SK-N-SH (cell line): ENCODE measurements around the gene TIE1. TPM values are rescaled to one million over a fixed set of nuclear protein-coding genes. Genes with fewer than 3 reads are reported as not detected.

Source experiments
- CTCF ChIA-PET: fragments of 300-600, 350-600 bp; formaldehyde crosslinking; extraction: SDS; loops from one replicate; lab custom pipeline; 2021; lab: Yijun Ruan, JAX
- POLR2A ChIA-PET: fragments of 350-600 bp; sonication (Branson Sonifier 250); formaldehyde crosslinking; extraction: SDS; loops from one replicate; lab custom pipeline; 2020; ENCODE audit warnings: antibody characterized with exemption, inconsistent platforms; lab: Yijun Ruan, JAX
- DNase-seq: peaks from one replicate; pipeline ENCODE4 v3.0.0; 2012
- H2AFZ ChIP-seq: fragments of 200-600 bp; sonication (generic); 2 replicates; pipeline ENCODE4 v1.8.1; 2016; ENCODE audit warnings: antibody characterized with exemption, mild to moderate bottlenecking, low read depth
- H3F3A ChIP-seq: fragments of 200-600 bp; sonication (generic); replicated peaks from 2 replicates; pipeline ENCODE3; 2016; ENCODE audit warnings: antibody characterized with exemption, mild to moderate bottlenecking; ENCODE audit not compliant: insufficient read depth
- H3K27ac ChIP-seq, 2 experiments: fragments of 200-500 bp in 1 of 2; fragments of 200-600 bp in 1 of 2; sonication (Bioruptor generic) in 1 of 2; sonication (generic), shearing (Covaris generic) in 1 of 2; 2 replicates each; pipeline versions ENCODE4 v1.5.1 to v1.6.1; 2014 to 2016; ENCODE audit warnings: low read depth in 2 of 2, inconsistent platforms in 1 of 2, low read length in 1 of 2, mild to moderate bottlenecking in 1 of 2, mixed read lengths in 1 of 2
- H3K27me3 ChIP-seq: fragments of 200-600 bp; sonication (generic), shearing (Covaris generic); 2 replicates; pipeline ENCODE4 v1.6.1; 2016; ENCODE audit warnings: mixed run types; ENCODE audit not compliant: insufficient read depth
- H3K36me3 ChIP-seq, 2 experiments: fragments of 200-500 bp in 1 of 2; fragments of 200-600 bp in 1 of 2; sonication (Bioruptor generic) in 1 of 2; sonication (generic) in 1 of 2; replicated peaks in 1 of 2; 2 replicates each; pipeline versions ENCODE3 to v1.5.1; 2014 to 2016; ENCODE audit warnings: low read length in 1 of 2, mild to moderate bottlenecking in 1 of 2; ENCODE audit not compliant: insufficient read depth in 2 of 2, control insufficient read depth in 1 of 2
- H3K4me1 ChIP-seq, 2 experiments: fragments of 200-500 bp in 1 of 2; fragments of 200-600 bp in 1 of 2; sonication (Bioruptor generic) in 1 of 2; sonication (generic), shearing (Covaris generic) in 1 of 2; 2 replicates each; pipeline versions ENCODE4 v1.5.1 to v1.6.1; 2014 to 2016; ENCODE audit warnings: low read depth in 1 of 2, low read length in 1 of 2, mixed run types in 1 of 2; ENCODE audit not compliant: insufficient read depth in 2 of 2, control insufficient read depth in 1 of 2
- H3K4me2 ChIP-seq: fragments of 200-600 bp; sonication (generic), shearing (Covaris generic); 2 replicates; pipeline ENCODE4 v1.6.1; 2017; ENCODE audit warnings: mixed run types
- H3K4me3 ChIP-seq, 2 experiments: fragments of 200-500 bp in 1 of 2; fragments of 200-600 bp in 1 of 2; sonication (Bioruptor generic) in 1 of 2; sonication (generic), shearing (Covaris generic) in 1 of 2; 2 replicates each; pipeline versions ENCODE4 v1.5.1 to v1.8.1; 2014 to 2016; ENCODE audit warnings: low read depth in 2 of 2, inconsistent platforms in 1 of 2, low read length in 1 of 2, mild to moderate bottlenecking in 1 of 2, mixed read lengths in 1 of 2, moderate library complexity in 1 of 2
- H3K79me2 ChIP-seq: fragments of 200-600 bp; sonication (generic); 2 replicates; pipeline ENCODE4 v1.8.1; 2017; ENCODE audit warnings: mild to moderate bottlenecking; ENCODE audit not compliant: insufficient read depth
- H3K9ac ChIP-seq: fragments of 200-600 bp; sonication (generic); 2 replicates; pipeline ENCODE4 v1.6.1; 2017; ENCODE audit warnings: mixed run types
- H3K9me2 ChIP-seq: fragments of 200-600 bp; sonication (generic); 2 replicates; pipeline ENCODE4 v1.6.1; 2017; ENCODE audit warnings: mixed run types
- H3K9me3 ChIP-seq: fragments of 200-600 bp; sonication (generic); 2 replicates; pipeline ENCODE4 v1.6.1; 2017; ENCODE audit warnings: mixed run types, mild to moderate bottlenecking, moderate library complexity
- H4K20me1 ChIP-seq: fragments of 200-600 bp; sonication (generic); 2 replicates; pipeline ENCODE4 v1.6.1; 2017; ENCODE audit warnings: mild to moderate bottlenecking, mixed run types; ENCODE audit not compliant: insufficient read depth
- EP300 ChIP-seq, 2 experiments: IDR thresholded peaks; 2 replicates each; pipeline versions ENCODE4 v1.4.0 to v1.6.1; 2012; ENCODE audit warnings: borderline replicate concordance in 1 of 2, low read depth in 1 of 2, low read length in 1 of 2
- FOSL2 ChIP-seq: IDR thresholded peaks from 2 replicates; pipeline ENCODE4 v1.4.0; 2012; ENCODE audit warnings: low read depth, mild to moderate bottlenecking, moderate library complexity, borderline replicate concordance
- GABPA ChIP-seq: IDR thresholded peaks from 2 replicates; pipeline ENCODE4 v1.4.0; 2012; ENCODE audit warnings: low read depth, mild to moderate bottlenecking
- GATA2 ChIP-seq: sonication (generic); formaldehyde crosslinking; IDR thresholded peaks from 2 replicates; pipeline ENCODE4 v1.5.0; 2020; ENCODE audit warnings: mild to moderate bottlenecking, missing genetic modification reagents
- JUND ChIP-seq: IDR thresholded peaks from 2 replicates; pipeline ENCODE4 v1.4.0; 2012
- MXI1 ChIP-seq: IDR thresholded peaks from 2 replicates; pipeline ENCODE4 v1.6.1; 2012; ENCODE audit warnings: mild to moderate bottlenecking, low read depth, low read length, improper control_type of control experiment
- NFIC ChIP-seq: IDR thresholded peaks from 2 replicates; pipeline ENCODE4 v1.4.0; 2012; ENCODE audit warnings: borderline replicate concordance
- NRF1 ChIP-seq: IDR thresholded peaks from 2 replicates; pipeline ENCODE4 v1.6.1; 2012; ENCODE audit warnings: low read depth, mild to moderate bottlenecking, low read length
- POLR2AphosphoS5 ChIP-seq: IDR thresholded peaks from 2 replicates; pipeline ENCODE4 v1.6.1; 2012; ENCODE audit warnings: low read depth, low read length
- RFX5 ChIP-seq: IDR thresholded peaks from 2 replicates; pipeline ENCODE4 v1.6.1; 2012; ENCODE audit warnings: mild to moderate bottlenecking, improper control_type of control experiment, low read length
- SIN3A ChIP-seq: IDR thresholded peaks from 2 replicates; pipeline ENCODE4 v1.6.1; 2012; ENCODE audit warnings: low read depth, mild to moderate bottlenecking, low read length, moderate library complexity, borderline replicate concordance
- SMC3 ChIP-seq: IDR thresholded peaks from 2 replicates; pipeline ENCODE4 v1.6.1; 2012; ENCODE audit warnings: low read depth, low read length, improper control_type of control experiment
- TAF1 ChIP-seq: IDR thresholded peaks from 2 replicates; pipeline ENCODE4 v1.6.1; 2012; ENCODE audit warnings: low read depth, mild to moderate bottlenecking, low read length, moderate library complexity, borderline replicate concordance
- TCF12 ChIP-seq: IDR thresholded peaks from 2 replicates; pipeline ENCODE4 v1.4.0; 2012
- YY1 ChIP-seq: IDR thresholded peaks from 2 replicates; pipeline ENCODE4 v1.4.0; 2012; ENCODE audit warnings: low read depth, mild to moderate bottlenecking
- WGBS: methylation state at CpG from one replicate; pipeline ENCODE4 v1.1.6; 2017; ENCODE audit warnings: low lambda C conversion rate; 5-methylcytosine and 5-hydroxymethylcytosine counted together
- polyA plus RNA-seq, 3 experiments: library from polyadenylated mRNA; depleted of rRNA; stranded (reverse); fragments of >200 nt; gene quantifications; 2 replicates each; pipeline ENCODE4 v1.2.3, GENCODE V29; 2012
- TF ChIP-seq, protein P1 (sequence below): IDR thresholded peaks from 2 replicates; pipeline ENCODE4 v1.4.0; 2012; ENCODE audit warnings: low read depth
- TF ChIP-seq, protein P2 (sequence below): IDR thresholded peaks from 2 replicates; pipeline ENCODE4 v1.6.1; 2012; ENCODE audit warnings: mild to moderate bottlenecking, low read depth, low read length, moderate library complexity
- TF ChIP-seq, protein P3 (sequence below): fragments of 200-600 bp; sonication (generic); IDR thresholded peaks from 2 replicates; pipeline ENCODE4 v1.6.1; 2017; ENCODE audit warnings: antibody characterized with exemption, mild to moderate bottlenecking, moderate library complexity
- TF ChIP-seq, protein P4 (sequence below): IDR thresholded peaks from 2 replicates; pipeline ENCODE4 v1.4.0; 2012; ENCODE audit warnings: low read depth, borderline replicate concordance
- TF ChIP-seq, protein P5 (sequence below): IDR thresholded peaks from 2 replicates; pipeline ENCODE4; 2012

TIE1 gene
- polyA plus RNA-seq, 1 of the 3 experiments (the other 2 are of a cell fraction): 1.6 TPM

DNA sequence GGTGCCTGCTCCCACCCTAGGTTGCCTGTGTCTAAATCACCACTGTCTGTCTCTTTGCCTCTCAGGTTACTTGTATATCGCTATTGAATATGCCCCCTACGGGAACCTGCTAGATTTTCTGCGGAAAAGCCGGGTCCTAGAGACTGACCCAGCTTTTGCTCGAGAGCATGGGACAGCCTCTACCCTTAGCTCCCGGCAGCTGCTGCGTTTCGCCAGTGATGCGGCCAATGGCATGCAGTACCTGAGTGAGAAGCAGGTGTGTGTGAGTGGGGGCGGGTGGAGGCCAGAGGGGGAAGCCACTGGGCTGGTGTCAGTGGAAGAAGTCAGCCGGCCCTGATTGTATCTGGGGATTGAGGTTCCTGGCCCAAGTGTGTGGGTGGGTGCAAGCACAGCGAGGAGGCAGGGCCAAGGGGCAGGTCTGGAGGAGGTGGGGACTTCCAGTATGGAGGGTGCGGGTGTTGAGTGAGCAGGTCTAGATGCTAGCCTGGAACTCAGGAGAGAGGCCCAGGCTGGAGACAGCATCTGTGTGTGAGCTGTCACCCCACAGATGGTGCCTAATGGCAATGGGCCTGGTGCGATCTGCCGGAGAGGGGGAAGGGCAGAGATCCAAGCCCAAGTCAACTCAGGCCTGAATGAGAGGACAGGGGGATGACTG lies 17.2 kb downstream of the TIE1 start:
- H3K9ac ChIP-seq: no peak overlapping the region
- H3K79me2 ChIP-seq: no peaks in the 10 kb centered on the region
- no peaks in the 10 kb centered on the region for H3K9me3 ChIP-seq
- H3F3A ChIP-seq: no peaks in the 10 kb centered on the region
- no peaks in the 10 kb centered on the region for H3K36me3 ChIP-seq
- DNase-seq: no peak
- no peak overlapping the region for H2AFZ ChIP-seq
- POLR2A ChIA-PET: no interaction called here
- H3K4me3 ChIP-seq: no peak overlapping the region
- no peaks in the 10 kb centered on the region for H3K9me2 ChIP-seq
- TF ChIP-seq, protein P1, sequence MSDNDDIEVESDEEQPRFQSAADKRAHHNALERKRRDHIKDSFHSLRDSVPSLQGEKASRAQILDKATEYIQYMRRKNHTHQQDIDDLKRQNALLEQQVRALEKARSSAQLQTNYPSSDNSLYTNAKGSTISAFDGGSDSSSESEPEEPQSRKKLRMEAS: no peak
- TF ChIP-seq POLR2AphosphoS5: no peak
- no peak for TF ChIP-seq YY1
- no peak for TF ChIP-seq JUND
- TF ChIP-seq SMC3: no peak
- TF ChIP-seq, protein P2, sequence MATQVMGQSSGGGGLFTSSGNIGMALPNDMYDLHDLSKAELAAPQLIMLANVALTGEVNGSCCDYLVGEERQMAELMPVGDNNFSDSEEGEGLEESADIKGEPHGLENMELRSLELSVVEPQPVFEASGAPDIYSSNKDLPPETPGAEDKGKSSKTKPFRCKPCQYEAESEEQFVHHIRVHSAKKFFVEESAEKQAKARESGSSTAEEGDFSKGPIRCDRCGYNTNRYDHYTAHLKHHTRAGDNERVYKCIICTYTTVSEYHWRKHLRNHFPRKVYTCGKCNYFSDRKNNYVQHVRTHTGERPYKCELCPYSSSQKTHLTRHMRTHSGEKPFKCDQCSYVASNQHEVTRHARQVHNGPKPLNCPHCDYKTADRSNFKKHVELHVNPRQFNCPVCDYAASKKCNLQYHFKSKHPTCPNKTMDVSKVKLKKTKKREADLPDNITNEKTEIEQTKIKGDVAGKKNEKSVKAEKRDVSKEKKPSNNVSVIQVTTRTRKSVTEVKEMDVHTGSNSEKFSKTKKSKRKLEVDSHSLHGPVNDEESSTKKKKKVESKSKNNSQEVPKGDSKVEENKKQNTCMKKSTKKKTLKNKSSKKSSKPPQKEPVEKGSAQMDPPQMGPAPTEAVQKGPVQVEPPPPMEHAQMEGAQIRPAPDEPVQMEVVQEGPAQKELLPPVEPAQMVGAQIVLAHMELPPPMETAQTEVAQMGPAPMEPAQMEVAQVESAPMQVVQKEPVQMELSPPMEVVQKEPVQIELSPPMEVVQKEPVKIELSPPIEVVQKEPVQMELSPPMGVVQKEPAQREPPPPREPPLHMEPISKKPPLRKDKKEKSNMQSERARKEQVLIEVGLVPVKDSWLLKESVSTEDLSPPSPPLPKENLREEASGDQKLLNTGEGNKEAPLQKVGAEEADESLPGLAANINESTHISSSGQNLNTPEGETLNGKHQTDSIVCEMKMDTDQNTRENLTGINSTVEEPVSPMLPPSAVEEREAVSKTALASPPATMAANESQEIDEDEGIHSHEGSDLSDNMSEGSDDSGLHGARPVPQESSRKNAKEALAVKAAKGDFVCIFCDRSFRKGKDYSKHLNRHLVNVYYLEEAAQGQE: no peak
- TF ChIP-seq FOSL2: no peak
- no peak for TF ChIP-seq RFX5
- no peak for TF ChIP-seq MXI1
- no peak for TF ChIP-seq GATA2 (CRISPR knock-in tag)
- TF ChIP-seq, protein P3, sequence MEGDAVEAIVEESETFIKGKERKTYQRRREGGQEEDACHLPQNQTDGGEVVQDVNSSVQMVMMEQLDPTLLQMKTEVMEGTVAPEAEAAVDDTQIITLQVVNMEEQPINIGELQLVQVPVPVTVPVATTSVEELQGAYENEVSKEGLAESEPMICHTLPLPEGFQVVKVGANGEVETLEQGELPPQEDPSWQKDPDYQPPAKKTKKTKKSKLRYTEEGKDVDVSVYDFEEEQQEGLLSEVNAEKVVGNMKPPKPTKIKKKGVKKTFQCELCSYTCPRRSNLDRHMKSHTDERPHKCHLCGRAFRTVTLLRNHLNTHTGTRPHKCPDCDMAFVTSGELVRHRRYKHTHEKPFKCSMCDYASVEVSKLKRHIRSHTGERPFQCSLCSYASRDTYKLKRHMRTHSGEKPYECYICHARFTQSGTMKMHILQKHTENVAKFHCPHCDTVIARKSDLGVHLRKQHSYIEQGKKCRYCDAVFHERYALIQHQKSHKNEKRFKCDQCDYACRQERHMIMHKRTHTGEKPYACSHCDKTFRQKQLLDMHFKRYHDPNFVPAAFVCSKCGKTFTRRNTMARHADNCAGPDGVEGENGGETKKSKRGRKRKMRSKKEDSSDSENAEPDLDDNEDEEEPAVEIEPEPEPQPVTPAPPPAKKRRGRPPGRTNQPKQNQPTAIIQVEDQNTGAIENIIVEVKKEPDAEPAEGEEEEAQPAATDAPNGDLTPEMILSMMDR: no peak
- no peak for TF ChIP-seq GABPA
- TF ChIP-seq, protein P4, sequence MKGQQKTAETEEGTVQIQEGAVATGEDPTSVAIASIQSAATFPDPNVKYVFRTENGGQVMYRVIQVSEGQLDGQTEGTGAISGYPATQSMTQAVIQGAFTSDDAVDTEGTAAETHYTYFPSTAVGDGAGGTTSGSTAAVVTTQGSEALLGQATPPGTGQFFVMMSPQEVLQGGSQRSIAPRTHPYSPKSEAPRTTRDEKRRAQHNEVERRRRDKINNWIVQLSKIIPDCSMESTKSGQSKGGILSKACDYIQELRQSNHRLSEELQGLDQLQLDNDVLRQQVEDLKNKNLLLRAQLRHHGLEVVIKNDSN: no peak
- TF ChIP-seq, protein P5, sequence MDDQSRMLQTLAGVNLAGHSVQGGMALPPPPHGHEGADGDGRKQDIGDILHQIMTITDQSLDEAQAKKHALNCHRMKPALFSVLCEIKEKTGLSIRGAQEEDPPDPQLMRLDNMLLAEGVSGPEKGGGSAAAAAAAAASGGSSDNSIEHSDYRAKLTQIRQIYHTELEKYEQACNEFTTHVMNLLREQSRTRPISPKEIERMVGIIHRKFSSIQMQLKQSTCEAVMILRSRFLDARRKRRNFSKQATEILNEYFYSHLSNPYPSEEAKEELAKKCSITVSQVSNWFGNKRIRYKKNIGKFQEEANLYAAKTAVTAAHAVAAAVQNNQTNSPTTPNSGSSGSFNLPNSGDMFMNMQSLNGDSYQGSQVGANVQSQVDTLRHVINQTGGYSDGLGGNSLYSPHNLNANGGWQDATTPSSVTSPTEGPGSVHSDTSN: no peak
- TF ChIP-seq SIN3A: no peak
- TF ChIP-seq EP300 (IDR thresholded peaks at IDR 0.05; ENCODE audit: borderline replicate concordance in 1 of 2, low read depth in 1 of 2, low read length in 1 of 2): no peak
- no peak for TF ChIP-seq TAF1
- TF ChIP-seq NFIC: no peak
- TF ChIP-seq TCF12: no peak
- no peak for TF ChIP-seq NRF1
- TF ChIP-seq, all 33 proteins: peak for 0
- Histone ChIP-seq H4K20me1 (no peaks in the 10 kb centered on the region), H3K27me3 (no peaks in the 10 kb centered on the region), H3K27ac (no peak overlapping the region), H3K4me1 (no peaks in the 10 kb centered on the region), H3K4me2 (no peak overlapping the region)
- CTCF ChIA-PET: no interaction called here
- WGBS: 91% methylated on average over 15 of the region's 15 CpGs
